ENCODE data around the gene LONRF3.

Gene LONRF3

GRCh38 chrX:119040432-119040831 is 66.0 kb downstream of the LONRF3 start (continued):
- TF ChIP-seq ZBTB6 (tag by site-specific recombination; IDR thresholded peaks at IDR 0.05) (no peak), ZBTB44 (tag by site-specific recombination; IDR thresholded peaks at IDR 0.05) (no peak), ZBTB26 (tag by site-specific recombination; optimal IDR thresholded peaks at IDR 0.05) (no peak), ZNF571 (tag by site-specific recombination; IDR thresholded peaks at IDR 0.05) (no peak), ZNF37A (tag by site-specific recombination; IDR thresholded peaks at IDR 0.05) (no peak), ZNF518A (tag by site-specific recombination; conservative IDR thresholded peaks at IDR 0.05; ENCODE audit: low read depth) (no peak), ZNF629 (tag by site-specific recombination; IDR thresholded peaks at IDR 0.05) (no peak)

GRCh38 chrX:119041175-119041574 is 66.8 kb downstream of the LONRF3 start:
- Histone ChIP-seq H3K9me3 (ENCODE audit: control insufficient read depth, insufficient read depth, low read depth, low read length) (no peaks in the 10 kb centered on the region), H3K4me1 (ENCODE audit: control insufficient read depth, insufficient read depth, low read length) (no peaks in the 10 kb centered on the region), H3K27ac (ENCODE audit: extremely low read depth, low read depth, low read length) (no peak overlapping the region), H3K36me3 (ENCODE audit: control insufficient read depth in 2 of 2, insufficient read depth in 1 of 2, low read length in 2 of 2) (no peaks in the 10 kb centered on the region), H3K4me3 (ENCODE audit: low read depth, low read length) (no peak overlapping the region)
- POLR2A ChIA-PET: no interaction called here
- CTCF ChIA-PET: no interaction called here
- TF ChIP-seq ZNF639 (tag by site-specific recombination; IDR thresholded peaks at IDR 0.05): no peak
- TF ChIP-seq ZNF544 (tag by site-specific recombination; IDR thresholded peaks at IDR 0.05): no peak
- TF ChIP-seq ZNF664 (tag by site-specific recombination; IDR thresholded peaks at IDR 0.05): no peak
- TF ChIP-seq ZBTB21 (tag by site-specific recombination; IDR thresholded peaks at IDR 0.05): no peak
- TF ChIP-seq ZNF645 (tag by site-specific recombination; IDR thresholded peaks at IDR 0.05): no peak
- no peak for TF ChIP-seq ZNF366 (tag by site-specific recombination; conservative IDR thresholded peaks at IDR 0.05)
- no peak for TF ChIP-seq ZSCAN18 (tag by site-specific recombination; IDR thresholded peaks at IDR 0.05)
- TF ChIP-seq ZNF623 (tag by site-specific recombination; IDR thresholded peaks at IDR 0.05): no peak
- TF ChIP-seq ZBTB10 (tag by site-specific recombination; IDR thresholded peaks at IDR 0.05): no peak
- TF ChIP-seq ZNF146 (tag by site-specific recombination; IDR thresholded peaks at IDR 0.05): no peak
- TF ChIP-seq ZBTB17 (tag by site-specific recombination; IDR thresholded peaks at IDR 0.05): no peak
- TF ChIP-seq ZNF530 (tag by site-specific recombination; IDR thresholded peaks at IDR 0.05; ENCODE audit: low read depth): no peak
- no peak for TF ChIP-seq ZNF324 (tag by site-specific recombination; IDR thresholded peaks at IDR 0.05)
- TF ChIP-seq ZNF394 (tag by site-specific recombination; IDR thresholded peaks at IDR 0.05; ENCODE audit: borderline replicate concordance): no peak
- no peak for TF ChIP-seq ZNF2 (tag by site-specific recombination; IDR thresholded peaks at IDR 0.05)

Data from HEK293 (cell line).